Measurements from ENCODE around the gene GHR. TPM values are rescaled to one million over a fixed set of nuclear protein-coding genes. Genes with fewer than 3 reads are reported as not detected.

GHR gene
- total RNA-seq, 1 donor from 2014 or later = 5.4 TPM

- no peak for TF ChIP-seq CTCF (IDR thresholded peaks at IDR 0.05)
- Mint-ChIP-seq H3K4me1 (ENCODE audit: low read depth) (no peaks in the 10 kb centered on the region), H3K4me3 (ENCODE audit: unreplicated experiment) (no peak overlapping the region), H3K27me3 (ENCODE audit: low read depth) (no peaks in the 10 kb centered on the region), H3K9me3 (ENCODE audit: low read depth) (no peaks in the 10 kb centered on the region), H3K27ac (ENCODE audit: unreplicated experiment) (no peak overlapping the region), H3K36me3 (ENCODE audit: low read depth) (no peaks in the 10 kb centered on the region)
- DNase-seq (ENCODE audit: low spot score) = no peak
Observed at GRCh38 chr5:42555797-42556196, 132.6 kb downstream of the GHR start.

GRCh38 chr5:42557689-42558088 lies 134.4 kb downstream of the GHR start:
- no peak overlapping the region for H3K4me3 Mint-ChIP-seq (ENCODE audit: unreplicated experiment)
- H3K4me1 Mint-ChIP-seq (ENCODE audit: low read depth) = peaks cover 4% of the 10 kb centered on the region
- no peak for TF ChIP-seq CTCF (IDR thresholded peaks at IDR 0.05)
- H3K27me3 Mint-ChIP-seq (ENCODE audit: low read depth) = no peaks in the 10 kb centered on the region
- no peaks in the 10 kb centered on the region for H3K9me3 Mint-ChIP-seq (ENCODE audit: low read depth)
- DNase-seq (ENCODE audit: low spot score) = no peak
- H3K36me3 Mint-ChIP-seq (ENCODE audit: low read depth) = no peaks in the 10 kb centered on the region
- no peak overlapping the region for H3K27ac Mint-ChIP-seq (ENCODE audit: unreplicated experiment)

GRCh38 chr5:42561656-42562055 lies 138.4 kb downstream of the GHR start:
- Mint-ChIP-seq H3K4me1 (ENCODE audit: low read depth) (peaks cover 22% of the 10 kb centered on the region), H3K4me3 (ENCODE audit: unreplicated experiment) (no peak overlapping the region), H3K36me3 (ENCODE audit: low read depth) (no peaks in the 10 kb centered on the region), H3K9me3 (ENCODE audit: low read depth) (no peaks in the 10 kb centered on the region), H3K27ac (ENCODE audit: unreplicated experiment) (no peak overlapping the region), H3K27me3 (ENCODE audit: low read depth) (no peaks in the 10 kb centered on the region)
- DNase-seq (ENCODE audit: low spot score) = no peak
- no peak for TF ChIP-seq CTCF (IDR thresholded peaks at IDR 0.05)

- DNase-seq (ENCODE audit: low spot score) = no peak
- H3K4me1 Mint-ChIP-seq (ENCODE audit: low read depth) = peaks cover 36% of the 10 kb centered on the region
- H3K27me3 Mint-ChIP-seq (ENCODE audit: low read depth) = no peaks in the 10 kb centered on the region
- TF ChIP-seq CTCF (IDR thresholded peaks at IDR 0.05) = no peak
- H3K9me3 Mint-ChIP-seq (ENCODE audit: low read depth) = no peaks in the 10 kb centered on the region
- no peaks in the 10 kb centered on the region for H3K36me3 Mint-ChIP-seq (ENCODE audit: low read depth)
- no peak overlapping the region for H3K27ac Mint-ChIP-seq (ENCODE audit: unreplicated experiment)
- H3K4me3 Mint-ChIP-seq (ENCODE audit: unreplicated experiment) = no peak overlapping the region
Observed at GRCh38 chr5:42564689-42565356, 141.6 kb downstream of the GHR start.

- H3K36me3 Mint-ChIP-seq (ENCODE audit: low read depth) = no peaks in the 10 kb centered on the region
- DNase-seq (ENCODE audit: low spot score) = no peak
Observed at GRCh38 chr5:42566652-42567295, 143.5 kb downstream of the GHR start.

More at GRCh38 chr5:42566652-42567295, 143.5 kb downstream of the GHR start:
- Mint-ChIP-seq H3K4me3 (ENCODE audit: unreplicated experiment) (peak overlapping the region; percentile 43), H3K9me3 (ENCODE audit: low read depth) (no peaks in the 10 kb centered on the region), H3K4me1 (ENCODE audit: low read depth) (peaks cover 42% of the 10 kb centered on the region), H3K27me3 (ENCODE audit: low read depth) (no peaks in the 10 kb centered on the region), H3K27ac (ENCODE audit: unreplicated experiment) (peak overlapping the region; percentile 83)
- TF ChIP-seq CTCF (IDR thresholded peaks at IDR 0.05) = no peak
